HG03066 (cell line): ENCODE data around the gene EDEM3.

Experiments
- ATAC-seq: cut with Tn5 transposase; IDR thresholded peaks from one replicate; pipeline ENCODE4 v1.9.1; 2021; ENCODE audit warnings: low read depth; ENCODE audit not compliant: unreplicated experiment

Gene EDEM3

DNA sequence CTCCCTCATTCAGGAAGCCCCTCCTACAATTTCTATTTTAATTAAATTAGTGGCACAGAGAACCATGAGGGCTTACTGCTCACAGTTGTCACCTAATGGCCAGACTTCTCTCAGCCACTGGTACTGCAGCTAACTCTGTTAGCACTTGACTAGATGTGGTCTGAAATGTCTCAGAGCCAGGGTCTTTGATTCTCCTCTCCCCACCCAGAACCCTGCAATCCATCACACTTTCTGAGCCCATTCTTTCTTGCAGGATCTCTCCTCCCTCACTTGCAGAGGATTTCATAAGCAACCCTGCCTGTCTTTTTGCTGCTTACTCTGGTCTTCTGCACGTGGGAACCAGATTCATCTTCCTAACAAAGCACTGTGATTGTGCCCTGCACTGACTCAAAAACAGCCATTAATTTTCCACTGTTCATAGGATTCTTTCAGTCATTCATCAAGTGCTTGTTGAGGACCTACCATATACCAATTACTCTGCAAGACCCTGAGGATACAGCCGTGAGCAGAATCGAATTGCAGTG lies 108.4 kb downstream of the EDEM3 start:
- ATAC-seq, result no peak

DNA sequence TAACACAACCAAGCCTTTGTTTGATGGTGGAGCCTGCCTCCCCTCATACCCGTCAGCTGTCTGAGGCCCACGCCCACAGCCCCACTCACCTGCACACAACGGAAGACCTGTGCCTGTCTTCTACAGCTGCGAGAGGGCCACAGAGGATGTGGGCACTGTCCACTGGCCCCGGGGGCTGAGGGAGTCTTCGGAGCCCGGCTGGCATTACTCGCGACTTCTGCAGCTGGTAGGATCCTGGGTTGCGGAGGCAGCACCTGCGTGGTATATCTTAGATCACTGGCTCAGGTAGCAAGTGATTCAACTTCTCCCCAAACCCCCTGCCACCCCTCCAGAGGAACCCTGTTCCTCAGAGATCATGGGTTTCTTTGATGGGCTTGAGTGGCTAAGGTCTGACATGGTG lies 109.9 kb downstream of the EDEM3 start:
- no peak for ATAC-seq

DNA sequence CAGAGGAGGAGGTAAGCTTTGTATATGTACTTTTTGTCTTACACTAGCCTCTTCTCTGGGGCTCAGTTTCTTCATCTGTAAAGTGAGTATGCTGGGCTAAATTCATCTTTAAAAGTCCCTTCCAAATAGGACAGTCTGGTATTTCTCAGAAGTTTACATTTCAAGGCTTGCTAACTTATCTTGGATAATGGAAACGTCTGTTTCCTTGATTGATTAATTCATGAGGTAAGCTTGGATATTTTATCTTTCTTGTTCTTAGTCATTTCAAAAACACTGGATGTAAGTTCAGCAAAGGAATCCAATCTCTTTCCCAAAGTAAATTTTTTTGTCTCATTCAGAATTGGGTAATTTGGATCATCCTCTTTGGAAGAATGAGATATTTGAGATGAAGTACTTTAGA lies 111.0 kb downstream of the EDEM3 start:
- ATAC-seq, result no peak

DNA sequence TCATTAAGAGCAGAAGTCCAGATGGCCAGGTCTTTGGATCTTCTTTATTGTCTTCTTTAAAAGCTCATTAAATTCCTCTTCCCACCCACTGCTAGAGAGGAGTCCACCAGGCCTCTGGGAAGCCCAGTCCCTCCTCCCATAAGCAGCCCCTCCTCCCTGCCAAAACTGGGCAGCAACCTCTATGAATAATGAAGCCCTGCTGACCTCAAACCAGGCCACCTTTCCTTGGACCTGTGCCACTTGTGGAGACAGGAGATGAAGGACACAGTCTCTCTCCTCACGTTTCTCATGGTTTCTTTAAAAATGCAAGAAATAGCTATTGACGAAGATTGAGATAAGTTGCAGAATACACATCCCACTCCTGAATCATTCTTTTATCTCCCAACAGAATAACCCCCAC lies 112.8 kb downstream of the EDEM3 start:
- no peak for ATAC-seq

DNA sequence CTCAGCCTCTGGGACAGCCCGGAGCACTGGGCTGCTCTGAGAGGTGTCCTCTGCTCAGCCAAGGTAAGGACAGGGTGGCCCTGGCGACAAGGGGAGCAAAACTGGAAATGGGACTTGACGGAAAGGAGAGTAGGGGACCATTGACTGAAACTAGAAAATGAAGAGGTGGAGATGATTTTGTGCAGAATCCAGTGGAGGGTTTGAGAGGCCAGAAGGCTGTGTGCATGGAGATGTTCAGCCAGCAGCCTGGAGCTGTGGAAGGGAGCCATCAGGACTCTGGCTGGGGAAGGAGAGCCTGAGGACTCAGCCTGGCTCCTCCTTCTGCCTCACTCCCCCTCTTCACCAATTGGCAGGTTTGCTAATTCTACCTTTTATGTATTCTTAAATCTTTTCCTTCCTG lies 114.2 kb downstream of the EDEM3 start:
- no peak for ATAC-seq
